ACHN (cell line): ENCODE data around the gene MSI1.

ENCODE experiments used
- DNase-seq: peaks from one replicate; pipeline ENCODE4 v3.0.0-alpha.2; 2015
- in situ Hi-C: cut with HindIII; loops from 2 replicates; pipeline ENCODE4 v1.10.0; 2017; ENCODE audit warnings: low sequenced_read_pairs, low pct_ligation_motif_present, low pct_unique_long_range_greater_than_20kb

MSI1 gene

DNA sequence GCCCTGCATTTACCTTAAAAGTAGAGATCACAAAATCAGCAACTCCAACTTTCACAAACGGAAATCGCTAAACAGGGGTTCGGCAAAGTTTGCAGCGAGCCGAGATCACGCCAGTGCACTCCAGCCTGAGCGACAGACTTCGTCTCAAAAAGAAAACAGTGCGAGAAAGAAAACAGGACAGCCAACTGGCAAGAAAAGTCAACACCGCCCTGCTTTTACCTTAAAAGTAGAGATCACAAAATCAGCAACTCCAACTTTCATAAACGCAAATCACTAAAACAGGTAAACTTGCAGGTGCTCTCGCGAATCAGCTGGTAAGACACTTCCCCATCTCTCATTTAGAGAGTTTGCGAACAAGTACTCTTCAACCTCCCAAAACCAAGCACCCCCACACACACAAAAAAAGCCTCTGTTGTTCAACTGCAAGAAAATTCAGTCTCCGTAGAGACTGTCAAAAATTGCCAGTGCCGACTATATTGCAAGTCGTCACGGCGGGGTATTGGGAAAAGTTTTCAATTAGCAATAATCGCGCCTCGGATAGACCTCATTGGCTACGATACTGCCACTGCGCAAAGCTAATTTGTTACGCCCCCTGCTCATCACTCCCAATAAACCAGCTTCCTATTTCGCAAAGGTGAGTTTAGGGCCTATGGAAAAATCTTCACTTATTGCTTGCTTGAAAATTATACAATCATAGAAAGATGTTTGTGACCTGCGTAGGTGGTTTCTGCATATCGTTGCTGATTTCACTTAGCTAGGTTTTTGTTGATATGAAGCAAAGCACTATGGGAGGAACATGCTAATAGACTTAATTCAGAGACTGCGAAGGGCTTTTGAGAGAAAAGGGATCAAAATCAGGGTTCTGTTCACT lies 76.1 kb downstream of the MSI1 start, which contains the start of gene RNU4-1:
Gene RNU4-1, minus strand, starts transcription at position 577 of the 871 bp plus-strand sequence.
- DNase-seq: peak; percentile 99
- in situ Hi-C loops: no loop called here

DNA sequence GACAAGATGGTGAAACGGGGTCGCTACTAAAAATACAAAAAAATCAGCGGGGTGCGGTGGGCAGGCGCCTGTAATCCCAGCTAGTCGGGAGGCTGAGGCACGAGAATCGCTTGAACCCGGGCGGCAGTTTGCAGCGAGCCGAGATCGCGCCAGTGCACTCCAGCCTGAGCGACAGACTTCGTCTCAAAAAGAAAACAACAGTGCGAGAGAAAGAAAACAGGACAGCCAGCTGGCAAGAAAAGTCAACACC lies 76.6 kb downstream of the MSI1 start:
- no peak for DNase-seq
- in situ Hi-C loops: no loop called here
